ENCODE data around the gene MYH11.

Gene MYH11

GRCh38 chr16:15766918-15767317, 89.9 kb downstream of the MYH11 start:
- H3K4me3 ChIP-seq (ENCODE audit: low read depth, low read length), result no peak overlapping the region
- DNase-seq (ENCODE audit: low read depth), result no peak

DNA sequence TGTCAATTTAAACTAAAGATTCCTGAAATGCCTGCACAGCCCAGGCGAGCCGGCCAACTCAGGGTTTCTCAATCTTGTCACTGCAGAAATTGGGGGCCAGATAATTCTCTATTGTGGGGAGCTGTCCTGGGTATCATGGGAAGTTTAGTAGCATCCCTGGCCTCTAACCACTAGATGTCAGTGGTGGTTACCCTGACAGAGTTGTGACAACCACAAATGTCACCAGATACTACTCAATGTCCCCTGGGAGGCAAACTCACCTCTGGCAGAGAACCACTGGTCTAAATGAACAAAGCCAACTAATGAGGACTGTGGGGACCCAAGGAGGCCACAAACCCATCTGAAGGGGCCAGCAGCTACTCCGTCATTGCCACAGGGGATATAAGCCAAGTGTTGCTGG, 90.9 kb downstream of the MYH11 start:
- H3K4me3 ChIP-seq (ENCODE audit: low read depth, low read length), result no peak overlapping the region
- no peak for DNase-seq (ENCODE audit: low read depth)

DNA sequence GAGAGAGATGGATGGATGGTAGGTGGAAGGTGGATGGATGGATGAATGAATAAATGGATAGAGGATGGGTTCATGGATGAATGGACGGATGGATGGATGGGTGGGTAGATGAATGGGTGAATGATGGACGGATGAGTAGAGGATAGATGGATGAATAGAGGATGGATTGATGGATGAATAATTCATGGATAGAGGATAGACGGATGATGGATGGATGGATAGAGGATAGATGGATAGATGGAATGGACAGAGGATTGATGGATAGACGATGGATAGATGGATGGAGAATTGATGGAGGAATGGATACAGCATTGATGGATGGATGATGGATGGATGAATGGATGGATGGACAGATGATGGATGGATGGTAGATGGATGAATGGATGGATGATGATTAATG, 91.7 kb downstream of the MYH11 start:
- no peak for DNase-seq (ENCODE audit: low read depth)
- H3K4me3 ChIP-seq (ENCODE audit: low read depth, low read length), result no peak overlapping the region

DNA sequence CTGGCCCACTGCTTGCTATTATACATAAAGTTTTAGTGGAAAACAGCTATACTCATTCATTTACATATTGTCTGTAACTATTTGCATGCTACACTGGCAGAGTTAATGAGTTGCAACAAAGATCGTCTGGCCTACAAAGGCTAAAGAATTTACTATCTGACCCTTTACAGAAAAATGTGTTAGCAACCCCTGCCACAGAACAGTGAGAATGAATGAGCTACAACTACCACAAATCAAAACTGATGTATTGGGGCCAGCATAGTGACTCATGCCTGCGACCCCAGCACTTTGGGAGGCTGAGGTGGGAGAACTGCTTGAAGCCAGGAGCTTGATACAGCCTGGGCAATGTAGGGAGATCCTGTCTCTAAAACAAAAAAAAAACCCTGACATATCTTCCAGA, 92.7 kb downstream of the MYH11 start:
- no peak for DNase-seq (ENCODE audit: low read depth)
- no peak overlapping the region for H3K4me3 ChIP-seq (ENCODE audit: low read depth, low read length)

- H3K4me3 ChIP-seq (ENCODE audit: low read depth, low read length), result no peak overlapping the region
- DNase-seq (ENCODE audit: low read depth), result no peak
These were observed 96.7 kb downstream of the MYH11 start for GRCh38 chr16:15760129-15760528.

DNA sequence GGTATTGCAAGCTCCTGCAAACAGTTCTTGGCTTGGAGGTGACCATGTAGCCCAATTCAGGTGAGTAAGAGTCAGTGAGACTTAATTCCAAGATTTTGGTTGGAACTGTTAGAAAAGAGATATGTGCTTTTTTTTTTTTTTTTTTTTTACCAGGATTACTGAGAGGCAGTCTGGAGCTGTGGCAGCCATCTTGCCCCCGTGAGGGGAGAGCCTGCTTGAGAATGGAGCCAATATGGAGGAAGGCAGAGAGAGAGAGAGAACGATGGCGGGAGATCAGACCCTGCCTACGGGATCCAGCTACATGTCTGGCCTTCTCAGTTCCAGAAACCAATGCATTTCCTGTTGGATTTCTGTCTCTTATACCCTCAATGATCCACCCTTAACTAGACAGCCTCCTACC, 97.8 kb downstream of the MYH11 start:
- no peak for DNase-seq (ENCODE audit: low read depth)
- H3K4me3 ChIP-seq (ENCODE audit: low read depth, low read length), result no peak overlapping the region

DNA sequence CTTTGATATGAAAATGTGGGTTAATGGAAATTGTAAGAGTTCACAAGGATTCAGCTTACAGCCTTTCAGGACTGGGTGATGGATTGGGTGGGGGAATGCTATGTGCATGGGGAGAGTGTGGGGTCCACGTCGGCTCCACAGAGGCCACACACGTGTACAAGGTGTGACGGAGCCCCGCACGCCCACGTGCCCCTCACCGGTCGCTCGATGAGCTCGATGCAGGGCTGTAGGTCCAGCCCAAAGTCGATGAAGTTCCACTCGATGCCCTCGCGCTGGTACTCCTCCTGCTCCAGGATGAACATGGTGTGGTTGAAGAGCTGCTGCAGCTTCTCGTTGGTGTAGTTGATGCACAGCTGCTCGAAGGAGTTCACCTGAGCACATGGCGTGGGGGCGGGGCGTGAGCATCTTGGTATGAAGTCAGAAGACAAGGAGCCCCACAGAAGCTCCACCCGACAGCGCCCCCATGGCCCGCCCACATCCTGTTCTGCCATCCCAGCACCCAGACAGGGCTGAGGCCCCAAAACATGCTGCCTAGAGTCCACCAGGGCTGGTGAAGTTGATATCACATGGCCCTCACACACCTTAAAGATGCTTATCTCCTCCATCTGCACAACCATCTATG, 99.1 kb downstream of the MYH11 start:
- DNase-seq (ENCODE audit: low read depth), result no peak
- no peak overlapping the region for H3K4me3 ChIP-seq (ENCODE audit: low read depth, low read length)

- no peak overlapping the region for H3K4me3 ChIP-seq (ENCODE audit: low read depth, low read length)
- DNase-seq (ENCODE audit: low read depth), result no peak
These were observed 99.8 kb downstream of the MYH11 start for GRCh38 chr16:15757077-15757386.

DNA sequence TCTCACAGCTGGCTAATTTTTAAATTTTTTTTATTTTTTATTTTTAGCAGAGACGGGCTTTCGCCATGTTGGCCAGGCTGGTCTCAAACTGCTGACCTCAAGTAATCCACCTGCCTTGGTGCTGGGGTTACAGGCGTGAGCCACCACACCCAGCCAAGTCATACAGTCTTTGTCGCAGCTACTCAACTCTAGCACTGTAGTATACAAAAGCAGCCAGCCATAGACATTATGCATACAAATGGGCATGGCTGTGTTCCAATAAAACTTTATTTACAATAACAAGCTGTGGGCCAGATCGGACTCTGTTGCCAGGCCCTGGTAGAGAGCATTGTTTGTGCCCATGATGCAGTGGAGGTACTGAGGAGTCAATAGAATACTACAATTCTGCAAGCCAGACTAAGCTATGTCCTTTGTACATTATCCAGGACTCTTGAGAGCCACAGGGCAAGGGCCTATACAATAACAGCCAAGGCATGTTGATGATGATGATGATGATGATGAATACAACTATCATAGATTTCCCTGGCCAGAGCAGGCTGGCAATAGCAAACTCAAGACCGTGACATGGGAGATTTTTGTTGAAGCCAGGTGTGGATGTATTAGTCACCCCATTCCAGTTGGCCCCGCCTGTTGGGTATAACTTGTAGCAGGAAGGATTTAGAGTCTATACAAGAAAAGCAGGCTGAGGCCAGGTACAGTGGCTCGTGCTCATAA, 101.8 kb downstream of the MYH11 start:
- no peak for DNase-seq (ENCODE audit: low read depth)
- H3K4me3 ChIP-seq (ENCODE audit: low read depth, low read length), result no peak overlapping the region

DNA sequence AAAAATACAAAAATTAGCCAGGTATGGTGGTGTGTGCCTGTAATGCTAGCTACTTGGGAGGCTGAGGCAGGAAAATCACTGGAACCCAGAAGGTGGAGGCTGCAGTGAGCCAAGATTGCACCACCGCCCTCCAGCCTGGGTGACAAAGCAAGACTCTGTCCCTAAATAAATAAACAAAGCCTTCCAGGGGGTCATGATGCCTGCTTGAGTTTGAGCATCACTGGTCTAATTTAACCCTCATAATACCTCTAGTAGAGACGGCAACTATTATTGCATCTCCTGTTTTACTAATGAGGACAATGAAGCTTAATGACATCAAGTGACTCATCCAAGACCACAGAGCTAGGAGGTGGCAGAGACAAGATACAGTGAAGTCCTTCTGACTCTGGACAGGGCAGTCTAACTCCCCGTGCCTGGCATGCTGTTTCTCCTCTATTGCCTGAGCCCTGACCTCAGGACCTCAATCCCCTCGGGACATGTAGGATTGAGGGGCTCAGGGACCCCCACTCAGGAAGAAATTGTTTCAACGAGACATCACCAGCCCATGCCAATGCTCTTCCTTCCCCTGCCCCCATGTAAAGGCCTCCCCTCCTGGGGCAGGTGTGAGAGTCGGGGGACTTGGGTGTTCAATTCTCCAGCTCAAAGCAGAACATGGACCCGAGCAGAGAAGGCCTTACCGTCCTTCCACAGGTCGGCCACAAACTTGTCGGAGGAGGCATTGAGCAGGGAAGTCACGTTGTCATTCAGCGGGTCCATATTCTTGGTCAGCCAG, 103.9 kb downstream of the MYH11 start:
- H3K4me3 ChIP-seq (ENCODE audit: low read depth, low read length), result no peak overlapping the region
- DNase-seq (ENCODE audit: low read depth), result no peak

DNA sequence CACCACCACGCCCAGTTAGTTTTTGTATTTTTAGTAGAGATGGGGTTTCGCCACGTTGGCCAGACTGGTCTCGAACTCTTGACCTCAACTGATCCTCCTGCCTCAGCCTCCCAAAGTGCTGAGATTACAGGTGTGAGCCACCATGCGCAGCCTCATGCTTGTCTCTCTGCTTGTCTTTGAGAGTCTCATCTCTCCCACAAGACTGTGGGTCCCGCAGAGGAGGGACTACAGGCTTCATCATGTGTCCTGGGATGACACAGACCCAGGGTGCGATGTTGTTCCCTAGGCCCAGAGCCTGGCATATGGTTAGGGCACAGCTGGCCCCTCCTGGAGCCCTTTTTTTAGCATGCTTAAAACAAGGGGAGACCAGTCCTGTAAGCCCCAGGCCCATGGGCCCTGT, 104.9 kb downstream of the MYH11 start:
- no peak for DNase-seq (ENCODE audit: low read depth)

DNA sequence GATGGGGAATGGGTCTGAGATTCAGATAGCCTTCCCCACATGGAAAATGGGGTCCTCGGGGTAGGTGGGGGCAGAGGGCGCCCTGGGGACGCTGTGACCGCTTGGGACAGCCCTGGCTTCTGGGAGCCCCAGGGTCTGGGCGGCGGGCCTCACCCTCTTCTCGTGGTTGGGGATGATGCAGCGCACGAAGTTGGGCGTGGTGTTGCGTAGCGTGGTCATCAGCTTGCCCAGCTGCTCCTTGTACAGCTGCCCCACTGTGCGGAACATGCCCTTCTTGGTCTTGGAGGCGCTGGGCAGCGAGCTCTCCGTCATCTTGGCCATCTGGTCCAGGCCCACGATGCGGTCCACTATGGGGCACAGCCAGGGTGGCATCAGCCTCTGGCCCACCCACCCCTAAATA, 106.8 kb downstream of the MYH11 start:
- DNase-seq (ENCODE audit: low read depth), result no peak
- H3K4me3 ChIP-seq (ENCODE audit: low read depth, low read length), result no peak overlapping the region

More for the DNA sequence above, 104.9 kb downstream of the MYH11 start:
- no peak overlapping the region for H3K4me3 ChIP-seq (ENCODE audit: low read depth, low read length)

DNA sequence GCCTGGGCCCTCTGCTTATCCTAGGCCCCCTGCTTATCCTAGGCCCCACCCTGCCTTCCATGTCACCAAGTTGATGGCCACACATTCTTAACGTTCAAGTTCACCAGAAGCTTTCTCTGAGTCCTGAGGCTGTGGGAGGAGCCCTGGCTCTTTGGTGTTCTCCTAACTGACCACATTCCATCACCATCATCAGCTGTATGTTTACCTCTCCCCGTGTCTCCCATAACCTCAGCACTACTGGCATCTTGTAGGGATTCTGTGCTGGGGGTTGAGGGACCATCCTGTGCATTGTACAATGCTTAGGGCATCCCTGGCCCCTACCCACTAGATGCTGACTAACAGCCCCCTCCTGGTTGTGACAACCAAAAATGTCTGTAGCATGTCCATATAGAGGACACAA, 107.5 kb downstream of the MYH11 start:
- no peak overlapping the region for H3K4me3 ChIP-seq (ENCODE audit: low read depth, low read length)
- DNase-seq (ENCODE audit: low read depth), result no peak

DNA sequence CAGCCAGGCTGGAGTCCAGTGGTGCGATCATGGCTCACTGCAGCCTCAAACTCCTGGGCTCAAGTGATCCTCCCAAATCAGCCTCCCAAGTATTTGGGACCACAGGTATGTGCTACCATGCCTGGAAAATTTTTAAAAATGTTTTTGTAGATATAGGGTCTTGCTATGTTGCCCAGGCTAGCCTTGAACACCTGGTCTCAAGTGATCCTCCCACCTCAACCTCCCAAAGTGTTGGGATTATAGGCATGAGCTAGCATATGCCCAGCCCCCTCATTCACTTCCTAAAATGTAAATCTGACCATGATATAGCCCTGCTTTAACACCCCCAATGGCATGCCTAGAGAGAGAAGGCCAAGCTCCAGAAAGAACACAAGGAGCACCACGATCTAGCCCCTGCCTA, 108.2 kb downstream of the MYH11 start:
- H3K4me3 ChIP-seq (ENCODE audit: low read depth, low read length), result no peak overlapping the region
- no peak for DNase-seq (ENCODE audit: low read depth)

GRCh38 chr16:15747937-15748336, 108.9 kb downstream of the MYH11 start:
- H3K4me3 ChIP-seq (ENCODE audit: low read depth, low read length), result no peak overlapping the region
- DNase-seq (ENCODE audit: low read depth), result no peak

DNA sequence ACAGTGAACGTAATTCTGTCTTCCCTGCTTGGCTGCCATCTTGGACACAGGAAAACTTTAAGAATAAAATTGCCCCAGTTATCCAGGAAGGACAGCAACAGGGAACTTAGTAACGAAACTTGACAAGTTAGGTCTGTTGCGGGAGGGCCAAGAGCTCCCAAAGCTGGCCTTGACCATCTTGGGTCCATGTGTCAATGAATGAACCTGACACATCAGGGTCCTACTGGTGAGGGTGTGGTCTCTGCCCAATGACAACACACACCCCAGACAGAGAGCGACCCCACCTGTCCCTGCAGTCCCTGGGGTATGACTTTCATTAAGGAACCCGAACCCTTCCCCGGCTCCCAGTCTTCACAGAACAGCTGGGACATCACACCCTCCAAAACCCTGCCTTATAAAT, 110.5 kb downstream of the MYH11 start:
- no peak for DNase-seq (ENCODE audit: low read depth)
- no peak overlapping the region for H3K4me3 ChIP-seq (ENCODE audit: low read depth, low read length)

GRCh38 chr16:15743657-15744056, 113.2 kb downstream of the MYH11 start:
- no peak overlapping the region for H3K4me3 ChIP-seq (ENCODE audit: low read depth, low read length)
- DNase-seq (ENCODE audit: low read depth), result no peak

DNA sequence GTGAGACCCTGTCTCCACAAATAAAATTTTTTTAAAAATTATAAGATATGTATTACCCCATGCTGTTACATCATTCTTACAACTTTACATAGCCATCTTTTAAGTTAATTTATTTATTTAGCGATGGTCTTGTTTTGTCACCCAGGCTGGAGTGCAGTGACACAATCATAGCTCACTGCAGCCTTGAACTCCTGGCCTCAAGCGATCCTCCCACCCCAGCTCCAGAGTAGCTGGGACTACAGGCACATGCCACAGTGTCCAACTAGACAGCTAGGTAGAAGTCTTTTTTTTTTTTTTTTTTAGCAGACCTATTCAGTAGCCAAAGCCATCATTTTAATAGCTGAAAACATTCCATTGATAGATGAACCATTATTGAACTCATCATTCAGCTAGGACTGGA, 114.1 kb downstream of the MYH11 start:
- no peak for DNase-seq (ENCODE audit: low read depth)
- no peak overlapping the region for H3K4me3 ChIP-seq (ENCODE audit: low read depth, low read length)

- DNase-seq (ENCODE audit: low read depth), result no peak
These were observed 115.5 kb downstream of the MYH11 start for GRCh38 chr16:15741207-15741871.

DNA sequence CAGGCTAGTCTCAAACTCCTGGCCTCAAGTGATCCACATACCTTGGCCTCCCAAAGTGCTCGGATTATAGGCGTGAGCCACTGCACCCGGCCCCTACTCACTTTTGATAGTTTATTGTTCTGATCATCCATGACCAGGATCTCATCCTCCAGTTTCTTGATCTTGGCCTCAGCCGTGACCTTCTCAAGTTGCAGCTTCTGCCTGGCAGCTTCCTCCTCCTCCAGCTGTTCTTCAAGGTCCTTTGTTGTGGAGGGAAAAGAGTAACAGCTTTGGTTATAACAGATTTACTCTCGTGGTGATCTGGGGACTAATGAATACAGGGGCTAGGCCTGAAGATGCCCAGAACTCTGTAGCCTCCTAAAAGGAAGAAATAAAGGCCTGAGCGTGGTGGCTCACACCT, 116.9 kb downstream of the MYH11 start:
- no peak overlapping the region for H3K4me3 ChIP-seq (ENCODE audit: low read depth, low read length)
- DNase-seq (ENCODE audit: low read depth), result no peak

More at GRCh38 chr16:15741207-15741871, 115.5 kb downstream of the MYH11 start:
- H3K4me3 ChIP-seq (ENCODE audit: low read depth, low read length), result no peak overlapping the region
